Choroid plexus epithelial cell (primary cell): ENCODE results near the gene TEP1.

ENCODE experiments used
- DNase-seq: peaks from one replicate; pipeline ENCODE4 v3.0.0-alpha.2; 2010; ENCODE audit warnings: low read depth
- H3K4me3 ChIP-seq: 2 replicates; pipeline ENCODE4 v1.5.1; 2011; ENCODE audit warnings: low read depth, mild to moderate bottlenecking, control low read depth, low read length, moderate library complexity
- TF ChIP-seq, protein P1 (sequence below): conservative IDR thresholded peaks from 2 replicates; pipeline ENCODE4 v1.5.1; 2011; ENCODE audit warnings: low read depth, mild to moderate bottlenecking, control low read depth, inconsistent platforms, low read length, moderate library complexity

TEP1 gene

DNA sequence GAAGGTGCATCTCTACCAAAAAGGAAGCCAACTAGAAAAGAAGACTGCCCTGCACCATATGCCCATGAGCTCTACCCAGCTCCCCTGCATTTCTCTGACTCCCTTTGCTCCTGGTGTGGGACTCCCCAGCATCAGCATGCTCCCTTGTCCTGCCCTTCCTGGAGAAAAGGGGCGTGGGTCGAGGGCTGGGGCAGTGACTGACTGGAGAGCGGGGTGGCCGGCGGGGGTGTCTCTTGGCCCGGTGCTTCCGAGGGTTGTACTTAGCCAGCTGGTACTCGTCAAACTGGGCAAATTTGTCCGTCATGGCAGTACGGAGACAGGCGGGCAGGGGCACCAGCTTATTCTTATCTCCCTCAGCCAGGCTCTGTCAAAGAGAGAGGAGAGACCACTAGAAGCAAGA, 9.8 kb downstream of the TEP1 start:
- no peak overlapping the region for H3K4me3 ChIP-seq
- TF ChIP-seq, protein P1, sequence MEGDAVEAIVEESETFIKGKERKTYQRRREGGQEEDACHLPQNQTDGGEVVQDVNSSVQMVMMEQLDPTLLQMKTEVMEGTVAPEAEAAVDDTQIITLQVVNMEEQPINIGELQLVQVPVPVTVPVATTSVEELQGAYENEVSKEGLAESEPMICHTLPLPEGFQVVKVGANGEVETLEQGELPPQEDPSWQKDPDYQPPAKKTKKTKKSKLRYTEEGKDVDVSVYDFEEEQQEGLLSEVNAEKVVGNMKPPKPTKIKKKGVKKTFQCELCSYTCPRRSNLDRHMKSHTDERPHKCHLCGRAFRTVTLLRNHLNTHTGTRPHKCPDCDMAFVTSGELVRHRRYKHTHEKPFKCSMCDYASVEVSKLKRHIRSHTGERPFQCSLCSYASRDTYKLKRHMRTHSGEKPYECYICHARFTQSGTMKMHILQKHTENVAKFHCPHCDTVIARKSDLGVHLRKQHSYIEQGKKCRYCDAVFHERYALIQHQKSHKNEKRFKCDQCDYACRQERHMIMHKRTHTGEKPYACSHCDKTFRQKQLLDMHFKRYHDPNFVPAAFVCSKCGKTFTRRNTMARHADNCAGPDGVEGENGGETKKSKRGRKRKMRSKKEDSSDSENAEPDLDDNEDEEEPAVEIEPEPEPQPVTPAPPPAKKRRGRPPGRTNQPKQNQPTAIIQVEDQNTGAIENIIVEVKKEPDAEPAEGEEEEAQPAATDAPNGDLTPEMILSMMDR = no peak
- no peak for DNase-seq

DNA sequence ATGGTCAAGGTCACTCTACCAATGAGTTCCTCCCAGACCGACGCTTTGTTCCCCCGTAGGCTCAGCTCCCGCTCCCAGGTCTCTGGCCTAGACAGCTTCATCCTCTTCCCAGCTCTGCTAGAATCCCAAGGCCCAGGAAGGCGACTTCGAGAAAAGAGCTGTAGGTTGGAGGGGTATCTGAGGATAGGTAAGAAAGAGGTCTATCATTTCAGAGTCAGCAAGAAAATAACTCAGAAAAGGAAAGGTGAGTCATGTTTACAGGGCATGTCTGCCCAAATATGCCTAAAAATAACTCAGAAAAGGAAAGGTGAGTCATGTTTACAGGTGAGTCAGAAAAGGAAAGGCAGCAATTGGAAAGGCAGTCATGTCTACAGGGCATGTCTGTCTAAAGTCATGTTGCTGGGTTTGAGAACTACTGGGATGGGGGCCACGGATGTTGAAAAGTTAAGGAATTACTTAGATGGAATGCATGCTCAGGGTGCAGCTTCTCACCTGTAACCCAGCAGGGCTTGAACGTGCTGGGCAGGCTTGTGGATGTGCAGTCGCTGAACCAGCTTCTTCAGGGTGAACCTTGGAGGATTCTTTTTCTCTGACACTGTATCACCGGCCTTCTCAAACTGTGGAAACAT, 12.2 kb downstream of the TEP1 start:
- no peak for DNase-seq
- H3K4me3 ChIP-seq = no peak overlapping the region
- TF ChIP-seq, protein P1 = no peak

DNA sequence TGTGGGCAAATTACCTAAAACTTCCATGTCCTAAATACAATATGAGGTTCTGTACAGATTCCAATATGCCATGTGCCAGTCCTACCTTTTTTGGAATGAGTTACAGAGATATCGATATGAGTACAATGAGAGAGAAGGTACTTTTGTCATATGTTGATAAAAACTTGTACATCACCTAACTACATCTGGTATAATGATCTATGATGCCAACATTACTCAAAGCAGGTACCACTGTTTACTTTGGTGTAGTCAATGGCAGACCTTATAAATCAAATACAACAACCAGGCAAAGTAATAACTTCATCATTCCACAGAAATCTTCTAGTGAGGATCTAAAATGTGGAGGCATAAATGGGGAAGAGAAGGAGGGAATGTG, 12.7 kb downstream of the TEP1 start:
- TF ChIP-seq, protein P1 = no peak
- no peak overlapping the region for H3K4me3 ChIP-seq
- no peak for DNase-seq

DNA sequence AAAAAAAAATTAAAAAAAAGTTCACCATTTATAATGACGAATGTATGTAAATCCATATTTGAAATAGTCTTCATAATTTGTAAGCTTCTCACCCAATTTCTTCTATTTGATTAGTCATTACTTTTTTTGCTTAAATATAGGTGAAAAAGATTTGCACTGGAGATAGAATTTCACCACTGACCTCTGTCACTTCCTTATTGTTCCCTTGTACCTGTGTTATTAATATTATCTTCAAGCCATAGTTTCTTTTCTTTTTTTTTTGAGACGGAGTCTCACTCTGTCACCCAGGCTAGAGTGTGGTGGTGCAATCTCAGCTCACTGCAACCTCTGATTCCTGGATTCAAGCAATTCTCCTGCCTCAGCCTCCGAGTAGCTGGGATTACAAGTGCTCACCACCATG, 15.8 kb downstream of the TEP1 start:
- DNase-seq = no peak
- H3K4me3 ChIP-seq = no peak overlapping the region
- TF ChIP-seq, protein P1 = no peak

DNA sequence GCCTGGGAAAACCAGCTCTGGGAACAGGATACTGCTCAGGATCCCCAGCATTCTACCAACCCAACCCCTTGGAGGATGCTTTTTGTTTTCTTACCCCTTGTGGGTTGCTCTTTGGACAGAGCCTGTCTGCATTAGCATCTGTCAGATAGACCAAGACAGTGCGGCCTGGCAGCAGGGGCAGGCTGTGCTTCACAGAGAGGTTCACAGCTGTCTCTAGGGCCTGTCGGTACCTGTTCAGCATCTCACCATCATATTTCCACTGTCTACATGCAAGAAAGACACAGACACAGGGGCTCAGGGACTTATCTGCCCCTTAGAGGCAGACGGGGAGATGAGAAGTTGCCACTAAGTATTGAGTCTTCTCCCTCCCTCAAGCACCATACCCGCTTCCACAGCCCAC, 21.8 kb downstream of the TEP1 start:
- TF ChIP-seq, protein P1 = no peak
- DNase-seq = no peak
- H3K4me3 ChIP-seq = no peak overlapping the region

DNA sequence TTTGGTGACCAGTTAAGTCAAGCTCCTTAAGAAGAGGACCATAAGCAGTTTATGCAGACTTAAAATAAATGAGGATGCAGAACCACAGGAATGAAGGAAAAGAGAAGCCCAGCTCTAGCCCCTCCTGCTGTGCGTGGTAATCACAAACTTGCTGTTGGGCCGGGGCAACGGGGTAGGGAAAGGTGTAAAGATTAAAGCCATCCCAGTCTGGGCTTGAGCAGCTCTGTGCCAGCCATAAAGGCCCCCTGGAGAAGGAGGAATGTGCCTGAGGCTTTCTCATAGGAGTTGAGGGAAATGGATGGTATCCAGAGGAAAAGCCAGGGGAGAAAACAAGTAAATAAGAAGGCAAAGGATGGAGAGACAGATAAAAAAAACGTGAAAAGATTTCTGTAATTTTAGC, 25.1 kb downstream of the TEP1 start:
- DNase-seq = no peak
- H3K4me3 ChIP-seq = no peak overlapping the region
- TF ChIP-seq, protein P1 = no peak

DNA sequence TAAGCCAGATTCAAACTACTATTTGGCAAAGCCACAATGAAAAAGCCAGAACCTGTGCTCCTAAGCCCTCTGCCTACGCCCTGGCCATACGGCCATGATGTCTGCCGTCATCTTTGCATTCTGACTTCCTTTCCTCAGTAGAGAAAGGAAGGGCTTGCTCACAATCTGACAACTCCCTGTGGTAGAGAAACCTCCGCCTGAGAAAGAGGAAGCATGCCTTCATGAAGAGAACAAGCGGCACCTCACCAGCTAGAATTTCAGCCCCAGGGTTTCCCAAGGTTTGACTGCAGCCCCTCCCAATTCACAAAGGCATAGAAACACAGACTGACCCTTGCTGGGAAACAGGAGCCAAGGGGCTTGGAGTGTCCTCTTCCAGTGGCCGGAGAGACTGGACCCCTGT, 25.7 kb downstream of the TEP1 start:
- no peak for DNase-seq

More for the DNA sequence above, 25.7 kb downstream of the TEP1 start:
- TF ChIP-seq, protein P1 = no peak
- no peak overlapping the region for H3K4me3 ChIP-seq
